ENCODE results near the gene PEA15. TPM values are rescaled to one million over a fixed set of nuclear protein-coding genes. Genes with fewer than 3 reads are reported as not detected.

PEA15 gene
- total RNA-seq, 1 experiment from 2014 or later, result 44.0 TPM

DNA sequence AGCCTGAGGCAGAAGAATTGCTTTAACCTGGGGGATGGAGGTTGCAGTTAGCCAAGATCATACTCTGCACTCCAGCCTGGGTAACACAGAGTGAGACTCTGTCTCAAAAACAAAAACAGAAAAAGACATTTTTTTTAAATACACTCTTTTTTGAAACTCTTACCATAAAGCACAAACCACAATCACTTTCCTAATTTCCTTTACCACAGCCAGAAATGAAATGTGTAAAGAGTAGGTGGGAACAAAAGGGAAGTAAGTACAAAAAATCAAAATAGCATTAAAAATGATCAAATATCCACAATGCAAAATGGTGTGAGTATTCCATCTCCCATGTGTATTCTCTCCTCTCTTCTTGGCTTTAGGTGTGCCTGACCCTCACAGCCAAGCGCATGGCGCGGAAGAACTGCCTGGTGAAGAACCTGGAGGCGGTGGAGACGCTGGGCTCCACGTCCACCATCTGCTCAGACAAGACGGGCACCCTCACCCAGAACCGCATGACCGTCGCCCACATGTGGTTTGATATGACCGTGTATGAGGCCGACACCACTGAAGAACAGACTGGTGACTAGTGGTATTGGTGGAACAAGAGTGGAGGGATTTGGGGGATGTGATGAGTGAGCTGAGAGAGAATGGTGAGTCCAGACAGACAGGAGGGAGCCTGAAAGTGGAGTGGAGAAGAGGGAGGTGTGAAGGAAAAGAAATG, 38.9 kb upstream of the PEA15 start:
- Histone ChIP-seq H4K20me1 (ENCODE audit: insufficient read depth) (no peaks in the 10 kb centered on the region), H3K79me2 (ENCODE audit: insufficient read depth, low read length) (no peaks in the 10 kb centered on the region), H3K4me3 (replicated peaks in 1 of 2; ENCODE audit: low read depth in 1 of 2, low read length in 2 of 2) (no peak overlapping the region), H3K9me3 (ENCODE audit: control insufficient read depth in 1 of 2, insufficient read depth in 1 of 2, low read depth in 1 of 2, low read length in 2 of 2) (no peaks in the 10 kb centered on the region), H3K4me2 (ENCODE audit: low read length) (no peak overlapping the region), H3K27me3 (ENCODE audit: insufficient read depth, low read length) (no peaks in the 10 kb centered on the region), H3K4me1 (ENCODE audit: control insufficient read depth in 1 of 2, insufficient read depth in 2 of 2, low read length in 2 of 2) (no peaks in the 10 kb centered on the region), H3K36me3 (ENCODE audit: control insufficient read depth in 1 of 2, insufficient read depth in 2 of 2, low read length in 2 of 2) (no peaks in the 10 kb centered on the region), H3K9me2 (ENCODE audit: insufficient read depth) (no peaks in the 10 kb centered on the region), H3K9ac (ENCODE audit: low read length) (no peak overlapping the region), H2AFZ (ENCODE audit: low read depth, low read length, poor library complexity, severe bottlenecking) (no peak overlapping the region), H3K27ac (ENCODE audit: low read depth, low read length) (no peak overlapping the region)
- TF ChIP-seq SIN3A (IDR thresholded peaks at IDR 0.05; ENCODE audit: low read depth), result no peak
- TF ChIP-seq EGR1 (IDR thresholded peaks at IDR 0.05; ENCODE audit: low read depth), result no peak
- no peak for TF ChIP-seq YY1 (IDR thresholded peaks at IDR 0.05; ENCODE audit: extremely low read depth, insufficient replicate concordance, low read depth, low read length)
- TF ChIP-seq, protein P1, sequence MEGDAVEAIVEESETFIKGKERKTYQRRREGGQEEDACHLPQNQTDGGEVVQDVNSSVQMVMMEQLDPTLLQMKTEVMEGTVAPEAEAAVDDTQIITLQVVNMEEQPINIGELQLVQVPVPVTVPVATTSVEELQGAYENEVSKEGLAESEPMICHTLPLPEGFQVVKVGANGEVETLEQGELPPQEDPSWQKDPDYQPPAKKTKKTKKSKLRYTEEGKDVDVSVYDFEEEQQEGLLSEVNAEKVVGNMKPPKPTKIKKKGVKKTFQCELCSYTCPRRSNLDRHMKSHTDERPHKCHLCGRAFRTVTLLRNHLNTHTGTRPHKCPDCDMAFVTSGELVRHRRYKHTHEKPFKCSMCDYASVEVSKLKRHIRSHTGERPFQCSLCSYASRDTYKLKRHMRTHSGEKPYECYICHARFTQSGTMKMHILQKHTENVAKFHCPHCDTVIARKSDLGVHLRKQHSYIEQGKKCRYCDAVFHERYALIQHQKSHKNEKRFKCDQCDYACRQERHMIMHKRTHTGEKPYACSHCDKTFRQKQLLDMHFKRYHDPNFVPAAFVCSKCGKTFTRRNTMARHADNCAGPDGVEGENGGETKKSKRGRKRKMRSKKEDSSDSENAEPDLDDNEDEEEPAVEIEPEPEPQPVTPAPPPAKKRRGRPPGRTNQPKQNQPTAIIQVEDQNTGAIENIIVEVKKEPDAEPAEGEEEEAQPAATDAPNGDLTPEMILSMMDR (IDR thresholded peaks at IDR 0.05 in 2 of 3, conservative IDR thresholded peaks at IDR 0.05 in 1 of 3; ENCODE audit: borderline replicate concordance in 1 of 3, insufficient read depth in 1 of 3, low read depth in 2 of 3, low read length in 2 of 3), result no peak
- no peak for TF ChIP-seq TCF7L2 (IDR thresholded peaks at IDR 0.05; ENCODE audit: borderline replicate concordance, extremely low read depth, insufficient read depth, insufficient read length)
- TF ChIP-seq JUND (IDR thresholded peaks at IDR 0.05), result no peak
- no peak for TF ChIP-seq EZH2phosphoT487 (IDR thresholded peaks at IDR 0.05; ENCODE audit: borderline replicate concordance)
- no peak for TF ChIP-seq SP1 (IDR thresholded peaks at IDR 0.05; ENCODE audit: low read depth)
- TF ChIP-seq ZNF274 (IDR thresholded peaks at IDR 0.05; ENCODE audit: low read depth, low read length), result no peak
- TF ChIP-seq RAD21 (IDR thresholded peaks at IDR 0.05; ENCODE audit: low read depth), result no peak
- TF ChIP-seq FOSL1 (IDR thresholded peaks at IDR 0.05; ENCODE audit: low read depth), result no peak
- TF ChIP-seq POLR2AphosphoS5 (IDR thresholded peaks at IDR 0.05; ENCODE audit: low read depth, low read length), result no peak
- TF ChIP-seq, protein P2, sequence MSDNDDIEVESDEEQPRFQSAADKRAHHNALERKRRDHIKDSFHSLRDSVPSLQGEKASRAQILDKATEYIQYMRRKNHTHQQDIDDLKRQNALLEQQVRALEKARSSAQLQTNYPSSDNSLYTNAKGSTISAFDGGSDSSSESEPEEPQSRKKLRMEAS (IDR thresholded peaks at IDR 0.05), result no peak
- TF ChIP-seq SRF (IDR thresholded peaks at IDR 0.05; ENCODE audit: low read depth), result no peak
- TF ChIP-seq, protein P3, sequence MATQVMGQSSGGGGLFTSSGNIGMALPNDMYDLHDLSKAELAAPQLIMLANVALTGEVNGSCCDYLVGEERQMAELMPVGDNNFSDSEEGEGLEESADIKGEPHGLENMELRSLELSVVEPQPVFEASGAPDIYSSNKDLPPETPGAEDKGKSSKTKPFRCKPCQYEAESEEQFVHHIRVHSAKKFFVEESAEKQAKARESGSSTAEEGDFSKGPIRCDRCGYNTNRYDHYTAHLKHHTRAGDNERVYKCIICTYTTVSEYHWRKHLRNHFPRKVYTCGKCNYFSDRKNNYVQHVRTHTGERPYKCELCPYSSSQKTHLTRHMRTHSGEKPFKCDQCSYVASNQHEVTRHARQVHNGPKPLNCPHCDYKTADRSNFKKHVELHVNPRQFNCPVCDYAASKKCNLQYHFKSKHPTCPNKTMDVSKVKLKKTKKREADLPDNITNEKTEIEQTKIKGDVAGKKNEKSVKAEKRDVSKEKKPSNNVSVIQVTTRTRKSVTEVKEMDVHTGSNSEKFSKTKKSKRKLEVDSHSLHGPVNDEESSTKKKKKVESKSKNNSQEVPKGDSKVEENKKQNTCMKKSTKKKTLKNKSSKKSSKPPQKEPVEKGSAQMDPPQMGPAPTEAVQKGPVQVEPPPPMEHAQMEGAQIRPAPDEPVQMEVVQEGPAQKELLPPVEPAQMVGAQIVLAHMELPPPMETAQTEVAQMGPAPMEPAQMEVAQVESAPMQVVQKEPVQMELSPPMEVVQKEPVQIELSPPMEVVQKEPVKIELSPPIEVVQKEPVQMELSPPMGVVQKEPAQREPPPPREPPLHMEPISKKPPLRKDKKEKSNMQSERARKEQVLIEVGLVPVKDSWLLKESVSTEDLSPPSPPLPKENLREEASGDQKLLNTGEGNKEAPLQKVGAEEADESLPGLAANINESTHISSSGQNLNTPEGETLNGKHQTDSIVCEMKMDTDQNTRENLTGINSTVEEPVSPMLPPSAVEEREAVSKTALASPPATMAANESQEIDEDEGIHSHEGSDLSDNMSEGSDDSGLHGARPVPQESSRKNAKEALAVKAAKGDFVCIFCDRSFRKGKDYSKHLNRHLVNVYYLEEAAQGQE (IDR thresholded peaks at IDR 0.05; ENCODE audit: low read depth), result no peak
- TF ChIP-seq CEBPB (IDR thresholded peaks at IDR 0.05; ENCODE audit: low read depth), result no peak
- TF ChIP-seq, protein P4, sequence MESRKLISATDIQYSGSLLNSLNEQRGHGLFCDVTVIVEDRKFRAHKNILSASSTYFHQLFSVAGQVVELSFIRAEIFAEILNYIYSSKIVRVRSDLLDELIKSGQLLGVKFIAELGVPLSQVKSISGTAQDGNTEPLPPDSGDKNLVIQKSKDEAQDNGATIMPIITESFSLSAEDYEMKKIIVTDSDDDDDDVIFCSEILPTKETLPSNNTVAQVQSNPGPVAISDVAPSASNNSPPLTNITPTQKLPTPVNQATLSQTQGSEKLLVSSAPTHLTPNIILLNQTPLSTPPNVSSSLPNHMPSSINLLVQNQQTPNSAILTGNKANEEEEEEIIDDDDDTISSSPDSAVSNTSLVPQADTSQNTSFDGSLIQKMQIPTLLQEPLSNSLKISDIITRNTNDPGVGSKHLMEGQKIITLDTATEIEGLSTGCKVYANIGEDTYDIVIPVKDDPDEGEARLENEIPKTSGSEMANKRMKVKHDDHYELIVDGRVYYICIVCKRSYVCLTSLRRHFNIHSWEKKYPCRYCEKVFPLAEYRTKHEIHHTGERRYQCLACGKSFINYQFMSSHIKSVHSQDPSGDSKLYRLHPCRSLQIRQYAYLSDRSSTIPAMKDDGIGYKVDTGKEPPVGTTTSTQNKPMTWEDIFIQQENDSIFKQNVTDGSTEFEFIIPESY (IDR thresholded peaks at IDR 0.05; ENCODE audit: extremely low read depth, insufficient replicate concordance, low read length), result no peak
- TF ChIP-seq ZFX (IDR thresholded peaks at IDR 0.05), result no peak
- TF ChIP-seq CBX3 (IDR thresholded peaks at IDR 0.05; ENCODE audit: low read depth), result no peak
- TF ChIP-seq EZH2 (IDR thresholded peaks at IDR 0.05), result no peak
- ATAC-seq (no peak), DNase-seq (ENCODE audit: low read depth, low spot score) (no peak)
- ChIA-PET POLR2A (no interaction called here), CTCF (interaction anchor here (1.1 kb wide), 1 partner anchor 210 kb away, joined by 3 read pairs; no protein-coding TSS in a partner anchor), RAD21 (ENCODE audit: low non-redundant PET in 1 of 2, low total read pairs in 2 of 2, uncharacterized antibody in 2 of 2, unreplicated experiment in 2 of 2) (no interaction called here)
- intact Hi-C loops (cut with micrococcal nuclease), result no loop called here
- no TSS peak for BruUV-seq (replicated peaks)
